ENCODE results near the gene SCLY. TPM values are rescaled to one million over a fixed set of nuclear protein-coding genes. Genes with fewer than 3 reads are reported as not detected.

Gene SCLY
- polyA plus RNA-seq, 1 experiment, result 7.7 TPM

DNA sequence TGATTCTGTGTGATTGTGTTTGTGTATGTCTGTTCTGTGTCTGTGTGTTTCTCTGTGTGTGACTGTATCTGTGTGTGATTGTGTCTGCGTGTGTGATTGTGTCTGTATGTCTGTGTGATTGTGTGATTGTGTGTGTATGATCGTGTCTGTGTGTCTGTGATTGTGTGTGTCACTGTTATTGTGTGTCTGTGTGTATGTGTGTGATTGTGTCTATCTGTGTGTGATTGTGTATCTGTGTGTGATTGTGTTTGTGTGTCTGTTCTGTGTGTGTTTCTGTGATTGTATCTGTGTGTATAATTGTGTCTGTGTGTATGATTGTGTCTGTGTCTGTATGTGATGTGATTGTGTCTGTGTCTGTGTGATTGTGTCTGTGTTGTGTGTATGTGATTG, 66.0 kb downstream of the SCLY start:
- CTCF ChIA-PET, result interaction anchor here (0.6 to 1.0 kb wide), 3 partner anchors 11 to 181 kb away, joined by 3 to 5 read pairs (median 4); partner anchors contain the start of gene KLHL30

GRCh38 chr2:238127165-238128060, 66.6 kb downstream of the SCLY start:
- CTCF ChIA-PET, result interaction anchor here (0.6 to 1.0 kb wide), 3 partner anchors 11 to 182 kb away, joined by 3 to 5 read pairs (median 4); partner anchors contain the start of gene KLHL30
- no peak for DNase-seq (ENCODE audit: low read depth)
- no peaks in the 10 kb centered on the region for H3K36me3 ChIP-seq (ENCODE audit: control insufficient read depth, insufficient read depth, low read length)
- peak overlapping the region; percentile 20 for H3K4me3 ChIP-seq (ENCODE audit: low read depth, low read length)
- H3K27me3 ChIP-seq (ENCODE audit: control insufficient read depth, insufficient read depth, low read length), result no peaks in the 10 kb centered on the region
- POLR2A ChIA-PET, result no interaction called here
- TF ChIP-seq CTCF (IDR thresholded peaks at IDR 0.05; ENCODE audit: insufficient read depth, low read depth, low read length), result peak; percentile 52

More for the DNA sequence above, 66.0 kb downstream of the SCLY start:
- TF ChIP-seq CTCF (IDR thresholded peaks at IDR 0.05; ENCODE audit: insufficient read depth, low read depth, low read length), result no peak
- DNase-seq (ENCODE audit: low read depth), result no peak
- Histone ChIP-seq H3K4me3 (ENCODE audit: low read depth, low read length) (no peak overlapping the region), H3K27me3 (ENCODE audit: control insufficient read depth, insufficient read depth, low read length) (no peaks in the 10 kb centered on the region), H3K36me3 (ENCODE audit: control insufficient read depth, insufficient read depth, low read length) (no peaks in the 10 kb centered on the region)
- POLR2A ChIA-PET, result no interaction called here

DNA sequence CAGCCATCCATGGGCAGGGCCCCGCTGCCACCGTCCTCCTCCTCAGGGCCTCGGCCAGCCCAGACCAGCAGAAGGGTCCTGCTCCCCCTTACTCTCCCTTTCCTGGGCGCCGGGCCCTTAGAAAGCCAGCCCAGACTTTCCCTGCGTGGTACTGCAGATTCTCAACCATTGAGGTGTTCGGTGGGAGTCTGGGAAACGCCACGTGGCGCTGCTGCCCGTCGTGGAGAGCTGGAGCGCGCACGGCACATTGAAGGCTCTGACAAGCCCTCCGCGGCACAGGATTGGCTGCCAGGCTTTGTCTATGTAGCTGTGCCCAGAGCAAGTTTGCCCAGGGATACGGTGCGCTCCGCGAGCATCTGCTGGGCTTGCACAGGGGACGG, 67.2 kb downstream of the SCLY start:
- Histone ChIP-seq H3K36me3 (ENCODE audit: control insufficient read depth, insufficient read depth, low read length) (no peaks in the 10 kb centered on the region), H3K4me3 (ENCODE audit: low read depth, low read length) (peak overlapping the region; percentile 20), H3K27me3 (ENCODE audit: control insufficient read depth, insufficient read depth, low read length) (no peaks in the 10 kb centered on the region)
- no peak for DNase-seq (ENCODE audit: low read depth)
- no peak for TF ChIP-seq CTCF (IDR thresholded peaks at IDR 0.05; ENCODE audit: insufficient read depth, low read depth, low read length)
- ChIA-PET POLR2A (no interaction called here), CTCF (no interaction called here)

GRCh38 chr2:238128534-238129001, 67.8 kb downstream of the SCLY start:
- ChIA-PET CTCF (no interaction called here), POLR2A (no interaction called here)
- TF ChIP-seq CTCF (IDR thresholded peaks at IDR 0.05; ENCODE audit: insufficient read depth, low read depth, low read length), result no peak
- Histone ChIP-seq H3K4me3 (ENCODE audit: low read depth, low read length) (no peak overlapping the region), H3K27me3 (ENCODE audit: control insufficient read depth, insufficient read depth, low read length) (no peaks in the 10 kb centered on the region), H3K36me3 (ENCODE audit: control insufficient read depth, insufficient read depth, low read length) (no peaks in the 10 kb centered on the region)
- no peak for DNase-seq (ENCODE audit: low read depth)

DNA sequence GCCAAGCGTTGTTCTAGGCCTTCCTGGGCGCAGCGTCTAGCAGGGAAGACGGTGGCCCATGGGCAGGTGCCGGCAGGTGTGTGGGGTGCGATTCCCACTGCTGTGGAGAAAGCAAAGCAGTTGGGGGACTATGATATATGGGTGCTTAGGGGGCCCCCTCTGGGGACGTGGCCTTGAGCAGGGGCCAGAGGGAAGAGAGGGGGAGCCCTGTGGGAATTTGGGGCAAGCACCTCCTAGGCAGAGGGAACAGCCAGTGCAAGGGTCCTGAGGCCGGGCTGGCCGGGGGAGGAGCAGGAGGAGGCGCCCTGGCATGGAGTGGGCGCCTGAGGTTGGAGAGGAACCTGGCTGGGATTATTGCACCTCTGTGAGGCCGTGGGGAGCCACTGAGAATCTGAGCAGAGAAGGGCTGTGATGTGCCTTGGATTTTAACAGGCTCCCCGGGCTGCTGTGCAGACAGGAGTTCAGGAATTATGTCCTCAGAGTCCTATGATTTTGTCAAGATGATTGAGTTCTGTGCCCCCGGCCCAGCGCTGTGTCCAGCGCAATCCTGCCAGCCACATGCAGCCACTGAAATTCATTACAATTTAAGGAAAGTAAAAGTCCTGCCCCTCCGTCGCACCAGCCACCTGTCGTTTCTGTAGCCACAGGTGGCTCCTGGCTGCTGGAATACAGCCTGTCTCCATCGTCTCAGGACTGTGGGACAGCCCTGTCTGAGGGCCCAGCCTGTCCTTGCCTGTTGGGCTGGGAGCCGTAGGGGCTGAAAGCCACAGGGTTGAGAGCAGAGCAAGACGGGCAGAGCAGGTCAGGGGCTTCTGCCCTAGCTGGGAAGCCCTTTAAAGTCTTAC, 68.6 kb downstream of the SCLY start:
- ChIA-PET POLR2A (no interaction called here), CTCF (no interaction called here)
- no peak for TF ChIP-seq CTCF (IDR thresholded peaks at IDR 0.05; ENCODE audit: insufficient read depth, low read depth, low read length)
- Histone ChIP-seq H3K36me3 (ENCODE audit: control insufficient read depth, insufficient read depth, low read length) (no peaks in the 10 kb centered on the region), H3K27me3 (ENCODE audit: control insufficient read depth, insufficient read depth, low read length) (no peaks in the 10 kb centered on the region), H3K4me3 (ENCODE audit: low read depth, low read length) (no peak overlapping the region)
- DNase-seq (ENCODE audit: low read depth), result no peak
